ENCODE data around the gene CRYBA2. TPM values are rescaled to one million over a fixed set of nuclear protein-coding genes. Genes with fewer than 3 reads are reported as not detected.

CRYBA2 gene
- total and polyA plus RNA-seq, 2 of the 8 experiments (the other 6 are each of a cell fraction or from before 2014, with no cell fraction given), result not detected

GRCh38 chr2:218954541-218955300, 38.5 kb downstream of the CRYBA2 start (continued):
- TF ChIP-seq PHF8 (conservative IDR thresholded peaks at IDR 0.05; ENCODE audit: low read depth, low read length) (no peak), SRF (IDR thresholded peaks at IDR 0.05; ENCODE audit: low read depth, low read length) (no peak), TCF12 (IDR thresholded peaks at IDR 0.05; ENCODE audit: low read depth, low read length) (no peak), FOSL1 (IDR thresholded peaks at IDR 0.05; ENCODE audit: insufficient read depth, low read depth, low read length) (no peak)
